Neural cell (in vitro differentiated cells): Measurements from ENCODE around the gene MYRF.

Source experiments
- CTCF ChIP-seq: fragments of 450-650 bp; IDR thresholded peaks from 2 replicates; pipeline ENCODE4 v1.5.1; 2014; ENCODE audit warnings: antibody characterized with exemption, mild to moderate bottlenecking, moderate library complexity; ENCODE audit not compliant: poor library complexity, severe bottlenecking
- EP300 ChIP-seq: fragments of 450-650 bp; conservative IDR thresholded peaks from 2 replicates; pipeline ENCODE4 v1.6.1; 2014; ENCODE audit warnings: antibody characterized with exemption, mild to moderate bottlenecking, moderate library complexity; ENCODE audit not compliant: poor library complexity, severe bottlenecking
- EZH2 ChIP-seq: fragments of 200-600, 300-800 bp; shearing (Covaris generic), sonication (generic); IDR thresholded peaks from 2 replicates; pipeline ENCODE4 v1.6.1; 2014; ENCODE audit warnings: antibody characterized with exemption, low read length, borderline replicate concordance, mild to moderate bottlenecking; ENCODE audit not compliant: insufficient read depth, poor library complexity, severe bottlenecking
- MXI1 ChIP-seq: fragments of 450-650 bp; conservative IDR thresholded peaks from 2 replicates; pipeline ENCODE4 v1.6.1; 2014; ENCODE audit warnings: antibody characterized with exemption, mild to moderate bottlenecking; ENCODE audit not compliant: poor library complexity, severe bottlenecking
- POLR2AphosphoS5 ChIP-seq: IDR thresholded peaks from 2 replicates; pipeline ENCODE4 v1.6.1; 2012
- RAD21 ChIP-seq: fragments of 450-650 bp; conservative IDR thresholded peaks from 2 replicates; pipeline ENCODE4 v1.6.1; 2014; ENCODE audit warnings: antibody characterized with exemption, mild to moderate bottlenecking, moderate library complexity
- REST ChIP-seq: IDR thresholded peaks from 2 replicates; pipeline ENCODE4 v1.6.1; 2012; ENCODE audit warnings: borderline replicate concordance
- SMC3 ChIP-seq: fragments of 450-650 bp; conservative IDR thresholded peaks from 2 replicates; pipeline ENCODE4 v1.6.1; 2014; ENCODE audit warnings: antibody characterized with exemption, mild to moderate bottlenecking, moderate library complexity; ENCODE audit not compliant: poor library complexity
- TAF1 ChIP-seq: IDR thresholded peaks from 2 replicates; pipeline ENCODE4 v1.6.1; 2012; ENCODE audit warnings: low read depth

- TF ChIP-seq CTCF (no peak), POLR2AphosphoS5 (no peak), REST (no peak), EP300 (no peak), EZH2 (no peak), SMC3 (no peak), RAD21 (no peak), MXI1 (no peak), TAF1 (no peak)
Measured at GRCh38 chr11:61720597-61720996, 31.8 kb upstream of the MYRF start.
